Measurements from ENCODE around the gene UBE2D2. TPM values are rescaled to one million over a fixed set of nuclear protein-coding genes. Genes with fewer than 3 reads are reported as not detected.

UBE2D2 gene
- total and polyA plus RNA-seq, 2 of the 4 experiments (the other 2 are of a cell fraction), result 26.9 to 35.7 TPM

DNA sequence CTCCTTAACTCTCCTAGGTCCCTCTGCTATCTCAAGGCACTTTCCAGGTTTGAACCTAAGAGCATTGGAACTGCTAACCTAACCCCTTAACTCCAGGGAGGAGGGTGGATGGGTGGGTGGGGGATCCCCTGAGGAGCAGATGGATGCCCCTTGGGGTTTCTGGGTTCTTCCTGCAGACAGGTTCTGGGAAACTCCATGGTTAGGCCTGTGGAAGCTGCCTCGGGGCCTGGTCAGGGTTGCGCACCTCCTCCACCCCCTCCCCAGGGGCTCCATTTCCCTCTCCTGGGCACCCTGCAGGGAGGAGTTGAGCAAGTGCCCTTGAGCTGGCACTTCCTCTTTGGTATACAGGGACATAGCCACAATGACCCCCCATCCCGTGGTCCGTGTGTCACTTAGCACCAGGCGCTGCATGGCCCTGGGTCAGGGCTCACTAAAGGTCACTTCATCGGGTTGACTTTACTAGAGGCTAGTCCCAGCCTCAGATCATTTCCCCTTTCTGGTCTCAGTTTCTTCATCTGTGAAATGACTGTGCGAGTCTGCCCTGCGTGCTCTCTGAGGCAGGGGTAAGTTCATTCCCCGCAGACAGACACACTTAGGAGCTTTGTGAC, 103.1 kb downstream of the UBE2D2 start:
- H3K9me3 ChIP-seq (ENCODE audit: control insufficient read depth, insufficient read depth, low read length), result no peaks in the 10 kb centered on the region
- H2AK5ac ChIP-seq (ENCODE audit: low read depth, low read length), result no peak overlapping the region; the same call in 1 of the 2 replicates
- no peak overlapping the region for H2AK9ac ChIP-seq (replicated peaks; ENCODE audit: low read depth, low read length, poor library complexity)
- H2BK20ac ChIP-seq (ENCODE audit: low read depth, low read length), result no peak overlapping the region
- no peaks in the 10 kb centered on the region for H3K27me3 ChIP-seq (ENCODE audit: control insufficient read depth, insufficient read depth, low read length)
- H4K91ac ChIP-seq (ENCODE audit: insufficient read depth, low read depth, low read length), result no peak overlapping the region
- no peak overlapping the region for H4K8ac ChIP-seq (ENCODE audit: low read depth in 2 of 2, low read length in 2 of 2)
- in situ Hi-C loops (cut with MboI; ENCODE audit: low sequenced_read_pairs) (no loop called here), dilution Hi-C loops (cut with HindIII; ENCODE audit: low sequenced_read_pairs, unreplicated experiment) (no loop called here), intact Hi-C loops (cut with micrococcal nuclease) (no loop called here)
- no peak overlapping the region for H2BK15ac ChIP-seq (ENCODE audit: low read depth, low read length)
- DNase-seq, result no peak
- H3K4me2 ChIP-seq (ENCODE audit: low read depth, low read length), result no peak overlapping the region
- TF ChIP-seq, protein P1, sequence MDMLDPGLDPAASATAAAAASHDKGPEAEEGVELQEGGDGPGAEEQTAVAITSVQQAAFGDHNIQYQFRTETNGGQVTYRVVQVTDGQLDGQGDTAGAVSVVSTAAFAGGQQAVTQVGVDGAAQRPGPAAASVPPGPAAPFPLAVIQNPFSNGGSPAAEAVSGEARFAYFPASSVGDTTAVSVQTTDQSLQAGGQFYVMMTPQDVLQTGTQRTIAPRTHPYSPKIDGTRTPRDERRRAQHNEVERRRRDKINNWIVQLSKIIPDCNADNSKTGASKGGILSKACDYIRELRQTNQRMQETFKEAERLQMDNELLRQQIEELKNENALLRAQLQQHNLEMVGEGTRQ (IDR thresholded peaks at IDR 0.05; ENCODE audit: low read depth, low read length), result no peak
- TF ChIP-seq, protein P2, sequence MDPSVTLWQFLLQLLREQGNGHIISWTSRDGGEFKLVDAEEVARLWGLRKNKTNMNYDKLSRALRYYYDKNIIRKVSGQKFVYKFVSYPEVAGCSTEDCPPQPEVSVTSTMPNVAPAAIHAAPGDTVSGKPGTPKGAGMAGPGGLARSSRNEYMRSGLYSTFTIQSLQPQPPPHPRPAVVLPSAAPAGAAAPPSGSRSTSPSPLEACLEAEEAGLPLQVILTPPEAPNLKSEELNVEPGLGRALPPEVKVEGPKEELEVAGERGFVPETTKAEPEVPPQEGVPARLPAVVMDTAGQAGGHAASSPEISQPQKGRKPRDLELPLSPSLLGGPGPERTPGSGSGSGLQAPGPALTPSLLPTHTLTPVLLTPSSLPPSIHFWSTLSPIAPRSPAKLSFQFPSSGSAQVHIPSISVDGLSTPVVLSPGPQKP (IDR thresholded peaks at IDR 0.05; ENCODE audit: borderline replicate concordance, low read depth, low read length), result no peak
- TF ChIP-seq CHD1 (IDR thresholded peaks at IDR 0.05; ENCODE audit: low read depth, low read length) (no peak), RFX5 (IDR thresholded peaks at IDR 0.05; ENCODE audit: low read depth, low read length) (no peak)
- H3K79me1 ChIP-seq (ENCODE audit: low read depth in 1 of 2, low read length in 2 of 2), result peaks cover 44 to 91% of the 10 kb centered on the region in 2 experiments
- peaks cover 23% of the 10 kb centered on the region; the same call in 1 of the 2 replicates for H3K9me1 ChIP-seq (ENCODE audit: insufficient read depth, low read length)
- H3K4me3 ChIP-seq (ENCODE audit: insufficient read depth, low read depth, low read length), result no peak overlapping the region
- no peak overlapping the region for H2AFZ ChIP-seq (replicated peaks; ENCODE audit: low read length, poor library complexity)
- H3K56ac ChIP-seq (ENCODE audit: extremely low read depth, insufficient read depth, low read length), result no peak overlapping the region
- WGBS, 2 experiments (ENCODE audit: extremely low coverage in 2 of 2, insufficient read length in 1 of 2), result 90% methylated on average over 2 of the region's 9 CpGs; no CpG with 5 or more reads in 1 of the 2 experiments
- H3K4ac ChIP-seq (ENCODE audit: low read depth, low read length), result no peak overlapping the region; the same call in 1 of the 2 replicates
- H3K4me1 ChIP-seq (ENCODE audit: control insufficient read depth, insufficient read depth, low read length), result peaks cover 39% of the 10 kb centered on the region
- no peaks in the 10 kb centered on the region for H3K36me3 ChIP-seq (ENCODE audit: control insufficient read depth, insufficient read depth, low read length)
- POLR2A ChIA-PET (ENCODE audit: unreplicated experiment), result no interaction called here
- BruUV-seq (replicated peaks), result no TSS peak
- no peak overlapping the region for H2BK5ac ChIP-seq (ENCODE audit: low read depth, low read length, poor library complexity, severe bottlenecking)
- H3K14ac ChIP-seq (replicated peaks; ENCODE audit: low read depth, low read length), result no peak overlapping the region
- ATAC-seq (ENCODE audit: low read depth), result no peak
- H3K18ac ChIP-seq (ENCODE audit: low read depth, low read length), result no peak overlapping the region
- no peak overlapping the region for H4K5ac ChIP-seq (ENCODE audit: low read depth, low read length)
- peaks cover 8% of the 10 kb centered on the region; the same call in 1 of the 2 replicates for H4K20me1 ChIP-seq (ENCODE audit: insufficient read depth, low read length)
- CTCF ChIA-PET, result no interaction called here
- no peak overlapping the region for H3K23ac ChIP-seq (ENCODE audit: low read depth, low read length)
- H2BK120ac ChIP-seq (ENCODE audit: low read depth, low read length), result no peak overlapping the region
- H3K9ac ChIP-seq (ENCODE audit: low read depth, low read length), result no peak overlapping the region
- no peak overlapping the region for H3K27ac ChIP-seq (ENCODE audit: insufficient read depth, low read length)
